GM12878 (cell line): ENCODE results near the gene TGM2. TPM values are rescaled to one million over a fixed set of nuclear protein-coding genes. Genes with fewer than 3 reads are reported as not detected.

Experiments
- ATAC-seq: fragments of 200-7000 bp; cut with Tn5 transposase; 3 replicates; pipeline ENCODE4 v1.9.1; 2020; ENCODE audit warnings: mild to moderate bottlenecking, moderate library complexity
- BruUV-seq: library from RNA; stranded (reverse); fragments of 400-500 nt; replicated peaks from 2 replicates; lab custom pipeline; 2021; lab: Mats Ljungman, UMichigan
- CTCF ChIA-PET: fragments of 300-600 bp; sonication (Branson Sonifier 250); formaldehyde crosslinking; extraction: SDS; loops from one replicate; lab custom pipeline; 2021; ENCODE audit warnings: inconsistent platforms; lab: Yijun Ruan, JAX
- POLR2A ChIA-PET: fragments of 350-600 bp; formaldehyde crosslinking; extraction: SDS; loops from one replicate; lab custom pipeline; 2021; ENCODE audit warnings: inconsistent platforms; lab: Charles Lee
- RAD21 ChIA-PET: fragments of 300-600 bp; sonication (Branson Sonifier 250); formaldehyde crosslinking; loops from one replicate; lab custom pipeline; 2023; ENCODE audit warnings: antibody characterized with exemption; ENCODE audit not compliant: unreplicated experiment; lab: Charles Lee
- SMC1A ChIA-PET: fragments of 300-600 bp; sonication (Branson Sonifier 250); formaldehyde crosslinking; loops from one replicate; lab custom pipeline; 2023; ENCODE audit not compliant: unreplicated experiment, uncharacterized antibody; lab: Charles Lee
- DNase-seq: peaks from one replicate; pipeline ENCODE4 v3.0.0-alpha.2; 2011; ENCODE audit warnings: low read depth, low spot score
- FAIRE-seq: peaks from 3 replicates; lab custom pipeline; 2011; peaks lifted over from hg19 to GRCh38; lab: Jason Lieb, UNC
- H2AFZ ChIP-seq: 2 replicates; pipeline ENCODE4 v1.6.0; 2011; ENCODE audit warnings: low read depth, low read length, control low read depth; ENCODE audit not compliant: control insufficient read depth
- H3K27ac ChIP-seq: 2 replicates; pipeline ENCODE4 v1.5.1; 2011; ENCODE audit warnings: control low read depth; ENCODE audit not compliant: control insufficient read depth, insufficient read depth
- H3K27me3 ChIP-seq, 2 experiments: replicated peaks in 1 of 2; 2 replicates each; pipeline versions ENCODE4 v1.6.0 to v1.6.1; 2011; ENCODE audit warnings: low read length in 1 of 2; ENCODE audit not compliant: control insufficient read depth in 2 of 2, insufficient read depth in 2 of 2
- H3K36me3 ChIP-seq, 2 experiments: 2 replicates each; pipeline ENCODE4 v1.5.1; 2011; ENCODE audit warnings: low read length in 1 of 2; ENCODE audit not compliant: control insufficient read depth in 2 of 2, insufficient read depth in 2 of 2
- H3K4me1 ChIP-seq: 2 replicates; pipeline ENCODE4 v1.6.1; 2011; ENCODE audit warnings: mild to moderate bottlenecking, low read length, moderate library complexity, mixed read lengths; ENCODE audit not compliant: control insufficient read depth, insufficient read depth
- H3K4me2 ChIP-seq: 2 replicates; pipeline ENCODE4 v1.6.0; 2011; ENCODE audit warnings: control low read depth; ENCODE audit not compliant: control insufficient read depth, insufficient read depth
- H3K4me3 ChIP-seq: fragments of 200-600 bp; sonication (generic); 2 replicates; pipeline ENCODE4 v1.5.1; 2016
- H3K79me2 ChIP-seq: 2 replicates; pipeline ENCODE4 v1.6.0; 2011; ENCODE audit warnings: low read length; ENCODE audit not compliant: control insufficient read depth, insufficient read depth
- H3K9ac ChIP-seq: 2 replicates; pipeline ENCODE4 v1.8.0; 2011; ENCODE audit warnings: low read length, control low read depth, mixed read lengths; ENCODE audit not compliant: control insufficient read depth, insufficient read depth
- H3K9me3 ChIP-seq: replicated peaks from 3 replicates; pipeline ENCODE4 v1.5.1; 2011; ENCODE audit warnings: mild to moderate bottlenecking, low read length; ENCODE audit not compliant: control insufficient read depth, insufficient read depth
- H4K20me1 ChIP-seq: 2 replicates; pipeline ENCODE4 v1.6.0; 2011; ENCODE audit not compliant: control insufficient read depth, insufficient read depth
- CHD2 ChIP-seq: IDR thresholded peaks from 2 replicates; pipeline ENCODE4 v1.6.1; 2011; ENCODE audit warnings: low read depth, low read length, improper control_type of control experiment, borderline replicate concordance
- EED ChIP-seq: sonication (generic); IDR thresholded peaks from 2 replicates; pipeline ENCODE4 v1.6.1; 2016; ENCODE audit warnings: antibody characterized with exemption, low read depth
- EP300 ChIP-seq, 2 experiments: fragments of 150-350 bp in 1 of 2; IDR thresholded peaks; 2 replicates each; pipeline ENCODE4 v1.6.1; 2011 to 2012; ENCODE audit warnings: low read depth in 2 of 2, low read length in 2 of 2, borderline replicate concordance in 1 of 2, improper control_type of control experiment in 1 of 2, inconsistent platforms in 1 of 2; ENCODE audit not compliant: control insufficient read depth in 1 of 2
- IRF4 ChIP-seq: IDR thresholded peaks from 2 replicates; pipeline ENCODE4 v1.6.1; 2011; ENCODE audit warnings: low read depth, low read length
- KAT2A ChIP-seq: conservative IDR thresholded peaks from 2 replicates; pipeline ENCODE4 v1.6.1; 2011; ENCODE audit warnings: low read depth, low read length; ENCODE audit not compliant: control insufficient read depth
- MEF2A ChIP-seq: IDR thresholded peaks from 2 replicates; pipeline ENCODE4 v1.6.1; 2011; ENCODE audit warnings: low read depth, mild to moderate bottlenecking, low read length, moderate library complexity; ENCODE audit not compliant: insufficient read depth
- MXI1 ChIP-seq: fragments of 150-350 bp; IDR thresholded peaks from 2 replicates; pipeline ENCODE4 v1.6.1; 2011; ENCODE audit warnings: low read depth, mild to moderate bottlenecking, inconsistent platforms, low read length, improper control_type of control experiment
- PML ChIP-seq: IDR thresholded peaks from 2 replicates; pipeline ENCODE4 v1.6.1; 2012; ENCODE audit warnings: low read length, inconsistent platforms
- TCF3 ChIP-seq: IDR thresholded peaks from 2 replicates; pipeline ENCODE4 v1.6.1; 2012; ENCODE audit warnings: low read depth, mild to moderate bottlenecking, low read length, borderline replicate concordance; ENCODE audit not compliant: insufficient read depth
- WRNIP1 ChIP-seq: IDR thresholded peaks from 2 replicates; pipeline ENCODE4 v1.6.1; 2011; ENCODE audit warnings: low read depth, low read length, improper control_type of control experiment, borderline replicate concordance
- ZNF384 ChIP-seq: IDR thresholded peaks from 2 replicates; pipeline ENCODE4 v1.6.1; 2012; ENCODE audit warnings: low read depth, mild to moderate bottlenecking, low read length, improper control_type of control experiment, borderline replicate concordance
- WGBS: methylation state at CpG from one replicate; pipeline ENCODE4 v1.1.6; 2016; ENCODE audit warnings: low lambda C conversion rate; ENCODE audit not compliant: insufficient replicate concordance, insufficient coverage; ENCODE audit errors: missing lambda C conversion rate; 5-methylcytosine and 5-hydroxymethylcytosine counted together
- in situ Hi-C: fragments of 300-500 bp; cut with MboI; formaldehyde crosslinking; loops from 9 replicates; pipeline ENCODE4 v1.14.3; 2018; ENCODE audit warnings: mixed read lengths
- intact Hi-C: fragments of 100-400 bp; cut with micrococcal nuclease; formaldehyde crosslinking; loops from one replicate; pipeline ENCODE4 v1.14.2; 2022; ENCODE audit not compliant: unreplicated experiment
- polyA plus RNA-seq, 11 experiments: library from polyadenylated mRNA; depleted of rRNA in 4 of 11; unstranded in 6 of 11; stranded (reverse) in 5 of 11; fragments of >200 nt; fragmentation: Nextera tagmentation in 4 of 11; fragmentation: Illumina TruSeq in 1 of 11; extraction: Ambion mirVana in 4 of 11; extraction: Trizol in 1 of 11; gene quantifications; 1 replicate in 1 of 11; 2 replicates in 10 of 11; pipeline versions ENCODE4 v1.2.1 to v1.2.3, GENCODE V29; 2011 to 2016; ENCODE audit warnings: inconsistent platforms in 2 of 11, missing spikeins in 2 of 11, low read depth in 1 of 11
- total RNA-seq, 4 experiments: library from RNA; depleted of rRNA in 3 of 4; stranded (reverse); fragments of >200 nt in 3 of 4; fragmentation: Illumina TruSeq in 1 of 4; extraction: Trizol in 1 of 4; gene quantifications; 2 replicates each; pipeline versions ENCODE4 v1.2.1 to v1.2.3, GENCODE V29; 2013 to 2021
- TF ChIP-seq, protein P1 (sequence below): IDR thresholded peaks from 2 replicates; pipeline ENCODE4 v1.6.1; 2012; ENCODE audit warnings: low read length, inconsistent platforms
- TF ChIP-seq, protein P2 (sequence below): IDR thresholded peaks from 2 replicates; pipeline ENCODE4 v1.6.1; 2012; ENCODE audit warnings: improper control_type of control experiment, low read depth, low read length; ENCODE audit not compliant: insufficient replicate concordance

Gene TGM2
- total and polyA plus RNA-seq, 10 of the 15 experiments (the other 5 are each of a cell fraction or from before 2014, with no cell fraction given) = 0.11 to 1.9 (median 0.51) TPM

DNA sequence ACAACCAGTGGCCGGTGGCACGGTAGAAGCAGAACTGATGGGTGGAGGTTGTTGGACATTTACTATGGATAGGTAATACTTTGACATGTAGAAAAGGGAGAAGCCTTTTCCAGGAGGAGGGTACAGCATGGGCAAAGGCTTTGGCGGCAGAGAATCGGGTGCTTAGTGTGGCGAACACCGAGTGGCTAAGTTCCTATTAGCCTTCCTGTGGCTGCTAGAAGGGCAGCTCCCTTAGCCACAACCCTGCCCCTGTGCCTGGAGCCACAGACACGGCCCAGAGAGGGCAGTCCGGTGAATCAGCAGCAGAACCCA, 37.9 kb upstream of the TGM2 start:
- no peaks in the 10 kb centered on the region for H3K9me3 ChIP-seq
- BruUV-seq = no TSS peak

More for the DNA sequence above, 37.9 kb upstream of the TGM2 start:
- Histone ChIP-seq H2AFZ (no peak overlapping the region), H4K20me1 (no peaks in the 10 kb centered on the region), H3K9ac (no peak overlapping the region), H3K79me2 (no peaks in the 10 kb centered on the region), H3K4me1 (no peaks in the 10 kb centered on the region), H3K4me3 (no peak overlapping the region)
- DNase-seq = no peak
- WGBS = 68% methylated on average over 8 of the region's 8 CpGs
- CTCF ChIA-PET = interaction anchor here (6.2 kb wide), 1 partner anchor 18 kb away, joined by 35 read pairs; no protein-coding TSS in a partner anchor
- TF ChIP-seq IRF4 = no peak
- TF ChIP-seq CHD2 = no peak
- TF ChIP-seq ZNF384 = no peak
- TF ChIP-seq PML = no peak
- TF ChIP-seq, protein P1, sequence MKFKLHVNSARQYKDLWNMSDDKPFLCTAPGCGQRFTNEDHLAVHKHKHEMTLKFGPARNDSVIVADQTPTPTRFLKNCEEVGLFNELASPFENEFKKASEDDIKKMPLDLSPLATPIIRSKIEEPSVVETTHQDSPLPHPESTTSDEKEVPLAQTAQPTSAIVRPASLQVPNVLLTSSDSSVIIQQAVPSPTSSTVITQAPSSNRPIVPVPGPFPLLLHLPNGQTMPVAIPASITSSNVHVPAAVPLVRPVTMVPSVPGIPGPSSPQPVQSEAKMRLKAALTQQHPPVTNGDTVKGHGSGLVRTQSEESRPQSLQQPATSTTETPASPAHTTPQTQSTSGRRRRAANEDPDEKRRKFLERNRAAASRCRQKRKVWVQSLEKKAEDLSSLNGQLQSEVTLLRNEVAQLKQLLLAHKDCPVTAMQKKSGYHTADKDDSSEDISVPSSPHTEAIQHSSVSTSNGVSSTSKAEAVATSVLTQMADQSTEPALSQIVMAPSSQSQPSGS = no peak
- TF ChIP-seq TCF3 = no peak
- TF ChIP-seq, protein P2, sequence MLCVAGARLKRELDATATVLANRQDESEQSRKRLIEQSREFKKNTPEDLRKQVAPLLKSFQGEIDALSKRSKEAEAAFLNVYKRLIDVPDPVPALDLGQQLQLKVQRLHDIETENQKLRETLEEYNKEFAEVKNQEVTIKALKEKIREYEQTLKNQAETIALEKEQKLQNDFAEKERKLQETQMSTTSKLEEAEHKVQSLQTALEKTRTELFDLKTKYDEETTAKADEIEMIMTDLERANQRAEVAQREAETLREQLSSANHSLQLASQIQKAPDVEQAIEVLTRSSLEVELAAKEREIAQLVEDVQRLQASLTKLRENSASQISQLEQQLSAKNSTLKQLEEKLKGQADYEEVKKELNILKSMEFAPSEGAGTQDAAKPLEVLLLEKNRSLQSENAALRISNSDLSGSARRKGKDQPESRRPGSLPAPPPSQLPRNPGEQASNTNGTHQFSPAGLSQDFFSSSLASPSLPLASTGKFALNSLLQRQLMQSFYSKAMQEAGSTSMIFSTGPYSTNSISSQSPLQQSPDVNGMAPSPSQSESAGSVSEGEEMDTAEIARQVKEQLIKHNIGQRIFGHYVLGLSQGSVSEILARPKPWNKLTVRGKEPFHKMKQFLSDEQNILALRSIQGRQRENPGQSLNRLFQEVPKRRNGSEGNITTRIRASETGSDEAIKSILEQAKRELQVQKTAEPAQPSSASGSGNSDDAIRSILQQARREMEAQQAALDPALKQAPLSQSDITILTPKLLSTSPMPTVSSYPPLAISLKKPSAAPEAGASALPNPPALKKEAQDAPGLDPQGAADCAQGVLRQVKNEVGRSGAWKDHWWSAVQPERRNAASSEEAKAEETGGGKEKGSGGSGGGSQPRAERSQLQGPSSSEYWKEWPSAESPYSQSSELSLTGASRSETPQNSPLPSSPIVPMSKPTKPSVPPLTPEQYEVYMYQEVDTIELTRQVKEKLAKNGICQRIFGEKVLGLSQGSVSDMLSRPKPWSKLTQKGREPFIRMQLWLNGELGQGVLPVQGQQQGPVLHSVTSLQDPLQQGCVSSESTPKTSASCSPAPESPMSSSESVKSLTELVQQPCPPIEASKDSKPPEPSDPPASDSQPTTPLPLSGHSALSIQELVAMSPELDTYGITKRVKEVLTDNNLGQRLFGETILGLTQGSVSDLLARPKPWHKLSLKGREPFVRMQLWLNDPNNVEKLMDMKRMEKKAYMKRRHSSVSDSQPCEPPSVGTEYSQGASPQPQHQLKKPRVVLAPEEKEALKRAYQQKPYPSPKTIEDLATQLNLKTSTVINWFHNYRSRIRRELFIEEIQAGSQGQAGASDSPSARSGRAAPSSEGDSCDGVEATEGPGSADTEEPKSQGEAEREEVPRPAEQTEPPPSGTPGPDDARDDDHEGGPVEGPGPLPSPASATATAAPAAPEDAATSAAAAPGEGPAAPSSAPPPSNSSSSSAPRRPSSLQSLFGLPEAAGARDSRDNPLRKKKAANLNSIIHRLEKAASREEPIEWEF = no peak
- no peak for TF ChIP-seq EP300 (IDR thresholded peaks at IDR 0.05; ENCODE audit: borderline replicate concordance in 1 of 2, control insufficient read depth in 1 of 2, low read depth in 2 of 2, low read length in 2 of 2)
- TF ChIP-seq WRNIP1 = no peak
- no peak for TF ChIP-seq EED
- TF ChIP-seq MEF2A = no peak
- TF ChIP-seq KAT2A = no peak
- no peak for TF ChIP-seq MXI1
- TF ChIP-seq, all 136 proteins: peak for 0
- ChIA-PET POLR2A (no interaction called here), SMC1A (no interaction called here), RAD21 (no interaction called here)
- intact Hi-C loops = no loop called here
- no peaks in the 10 kb centered on the region for H3K36me3 ChIP-seq
- H3K4me2 ChIP-seq = no peak overlapping the region
- FAIRE-seq (no peak), ATAC-seq (no peak)
- no peak overlapping the region for H3K27ac ChIP-seq
- in situ Hi-C loops = no loop called here
- H3K27me3 ChIP-seq = no peaks in the 10 kb centered on the region; a peak in 1 of 4 replicates
